PC-3 (cell line): ENCODE measurements around the gene FIGNL1. TPM values are rescaled to one million over a fixed set of nuclear protein-coding genes. Genes with fewer than 3 reads are reported as not detected.
"Not testable (repeated sequence)": the region's sequence is repeated elsewhere in the genome, so short reads cannot be mapped to it uniquely, and the experiment has no call there.

Source experiments
- ATAC-seq: fragments of 200-7000 bp; cut with Tn5 transposase; 2 replicates; pipeline ENCODE4 v1.9.1; 2020; ENCODE audit warnings: mild to moderate bottlenecking, moderate library complexity
- BruUV-seq: library from RNA; stranded (reverse); fragments of 400-500 nt; replicated peaks from 2 replicates; lab custom pipeline; 2021; lab: Mats Ljungman, UMichigan
- CTCF ChIA-PET: fragments of 300-600 bp; sonication (Branson Sonifier 250); formaldehyde crosslinking; loops from one replicate; lab custom pipeline; 2022; ENCODE audit warnings: antibody characterized with exemption; lab: Charles Lee
- POLR2A ChIA-PET: fragments of 300-600 bp; sonication (Branson Sonifier 250); formaldehyde crosslinking; loops from one replicate; lab custom pipeline; 2022; ENCODE audit warnings: antibody characterized with exemption; ENCODE audit not compliant: unreplicated experiment; lab: Charles Lee
- DNase-seq: peaks from one replicate; pipeline ENCODE4 v3.0.0-alpha.2; 2015
- H2AFZ ChIP-seq: fragments of 300-600 bp; sonication (generic); 2 replicates; pipeline ENCODE4 v1.6.0; 2016; ENCODE audit warnings: antibody characterized with exemption, low read length
- H3F3A ChIP-seq: fragments of 300-600 bp; sonication (generic); one replicate; pipeline ENCODE4 v1.6.0; 2017; ENCODE audit warnings: antibody characterized with exemption, low read length, control low read depth, mild to moderate bottlenecking; ENCODE audit not compliant: unreplicated experiment
- H3K27ac ChIP-seq: fragments of 300-600 bp; sonication (generic); 2 replicates; pipeline ENCODE4 v1.5.1; 2016; ENCODE audit warnings: mild to moderate bottlenecking, low read length
- H3K27me3 ChIP-seq: fragments of 300-600 bp; sonication (generic); 2 replicates; pipeline ENCODE4 v1.6.1; 2016; ENCODE audit warnings: low read length, mixed read lengths
- H3K36me3 ChIP-seq: fragments of 300-600 bp; sonication (generic); 2 replicates; pipeline ENCODE4 v1.6.1; 2016; ENCODE audit warnings: low read depth, mixed run types, low read length, mixed read lengths
- H3K4me1 ChIP-seq: fragments of 300-600 bp; sonication (generic); 2 replicates; pipeline ENCODE4 v1.5.1; 2016; ENCODE audit warnings: low read length; ENCODE audit not compliant: insufficient read depth
- H3K4me2 ChIP-seq: fragments of 300-600 bp; sonication (generic); 2 replicates; pipeline ENCODE4 v1.6.0; 2016; ENCODE audit warnings: low read length
- H3K4me3 ChIP-seq: fragments of 300-600 bp; sonication (generic); 2 replicates; pipeline ENCODE4 v1.5.1; 2016; ENCODE audit warnings: mild to moderate bottlenecking, low read length, mixed read lengths
- H3K79me2 ChIP-seq: fragments of 300-600 bp; sonication (generic); 2 replicates; pipeline ENCODE4 v1.6.1; 2017; ENCODE audit warnings: low read length, mixed read lengths
- H3K9ac ChIP-seq: fragments of 300-600 bp; sonication (generic); 2 replicates; pipeline ENCODE4 v1.6.0; 2016; ENCODE audit warnings: mild to moderate bottlenecking, low read length
- H3K9me2 ChIP-seq: fragments of 300-600 bp; sonication (generic); replicated peaks from 2 replicates; pipeline ENCODE4 v1.6.1; 2016; ENCODE audit warnings: mixed run types, low read length, mixed read lengths
- H3K9me3 ChIP-seq: fragments of 300-600 bp; sonication (generic); 2 replicates; pipeline ENCODE4 v1.6.1; 2016; ENCODE audit warnings: low read length, mixed read lengths
- H4K20me1 ChIP-seq: fragments of 300-600 bp; sonication (generic); 2 replicates; pipeline ENCODE4 v1.6.1; 2016; ENCODE audit warnings: low read length, mixed read lengths
- EZH2 ChIP-seq: fragments of 300-600 bp; sonication (generic); IDR thresholded peaks from one replicate; pipeline ENCODE4 v1.6.1; 2017; ENCODE audit warnings: antibody characterized with exemption, mild to moderate bottlenecking, low read length; ENCODE audit not compliant: unreplicated experiment
- EZH2phosphoT487 ChIP-seq: fragments of 300-600 bp; sonication (generic); IDR thresholded peaks from 2 replicates; pipeline ENCODE4 v1.6.1; 2018; ENCODE audit warnings: mild to moderate bottlenecking, antibody characterized with exemption, low read length, borderline replicate concordance
- intact Hi-C: fragments of 100-400 bp; cut with micrococcal nuclease; formaldehyde crosslinking; loops from 2 replicates; pipeline ENCODE4 v1.9.0; 2023
- total RNA-seq: library from RNA; depleted of rRNA; stranded (reverse); fragments of >200 nt; gene quantifications from 2 replicates; pipeline ENCODE4 v1.2.3, GENCODE V29; 2014
- TF ChIP-seq, protein P1 (sequence below): fragments of 300-600 bp; sonication (generic); conservative IDR thresholded peaks from 2 replicates; pipeline ENCODE4 v1.5.1; 2017; ENCODE audit warnings: antibody characterized with exemption, low read depth, mild to moderate bottlenecking, low read length

The FIGNL1 gene
- total RNA-seq, 1 experiment from 2014 or later: 27.2 TPM

DNA sequence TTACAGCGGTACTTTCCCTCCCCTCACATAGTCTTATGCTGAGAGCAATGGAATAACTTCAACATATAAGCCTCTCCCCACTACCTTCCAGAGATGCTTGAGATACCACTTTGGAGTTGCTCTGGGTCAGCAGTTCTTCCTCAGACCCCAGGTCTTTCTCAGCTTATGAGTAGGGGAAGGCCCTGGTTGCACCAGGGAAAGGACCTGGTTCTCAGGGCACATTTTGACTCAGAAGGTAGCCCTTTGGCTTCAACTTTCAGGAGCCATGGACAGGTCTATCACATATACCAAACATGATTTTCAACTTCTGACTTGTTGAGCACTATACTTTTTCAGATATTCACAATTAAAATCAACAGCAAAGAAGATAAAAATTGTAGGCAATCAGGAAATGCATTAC is 11.5 kb upstream of the FIGNL1 start:
- H3K36me3 ChIP-seq: no peaks in the 10 kb centered on the region
- no peak overlapping the region for H3K27ac ChIP-seq
- DNase-seq: no peak
- H3K9me2 ChIP-seq: no peaks in the 10 kb centered on the region
- no peak overlapping the region for H3K4me3 ChIP-seq
- ChIA-PET CTCF (no interaction called here), POLR2A (no interaction called here)
- no peaks in the 10 kb centered on the region for H3F3A ChIP-seq
- TF ChIP-seq, protein P1, sequence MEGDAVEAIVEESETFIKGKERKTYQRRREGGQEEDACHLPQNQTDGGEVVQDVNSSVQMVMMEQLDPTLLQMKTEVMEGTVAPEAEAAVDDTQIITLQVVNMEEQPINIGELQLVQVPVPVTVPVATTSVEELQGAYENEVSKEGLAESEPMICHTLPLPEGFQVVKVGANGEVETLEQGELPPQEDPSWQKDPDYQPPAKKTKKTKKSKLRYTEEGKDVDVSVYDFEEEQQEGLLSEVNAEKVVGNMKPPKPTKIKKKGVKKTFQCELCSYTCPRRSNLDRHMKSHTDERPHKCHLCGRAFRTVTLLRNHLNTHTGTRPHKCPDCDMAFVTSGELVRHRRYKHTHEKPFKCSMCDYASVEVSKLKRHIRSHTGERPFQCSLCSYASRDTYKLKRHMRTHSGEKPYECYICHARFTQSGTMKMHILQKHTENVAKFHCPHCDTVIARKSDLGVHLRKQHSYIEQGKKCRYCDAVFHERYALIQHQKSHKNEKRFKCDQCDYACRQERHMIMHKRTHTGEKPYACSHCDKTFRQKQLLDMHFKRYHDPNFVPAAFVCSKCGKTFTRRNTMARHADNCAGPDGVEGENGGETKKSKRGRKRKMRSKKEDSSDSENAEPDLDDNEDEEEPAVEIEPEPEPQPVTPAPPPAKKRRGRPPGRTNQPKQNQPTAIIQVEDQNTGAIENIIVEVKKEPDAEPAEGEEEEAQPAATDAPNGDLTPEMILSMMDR: no peak
- TF ChIP-seq EZH2: no peak
- TF ChIP-seq EZH2phosphoT487: no peak
- no peaks in the 10 kb centered on the region for H3K4me1 ChIP-seq
- no peaks in the 10 kb centered on the region for H3K79me2 ChIP-seq
- H3K9me3 ChIP-seq: no peaks in the 10 kb centered on the region
- no TSS peak for BruUV-seq
- intact Hi-C loops: no loop called here
- no peak for ATAC-seq
- H3K4me2 ChIP-seq: no peak overlapping the region
- H2AFZ ChIP-seq: no peak overlapping the region
- no peaks in the 10 kb centered on the region for H3K27me3 ChIP-seq
- no peaks in the 10 kb centered on the region for H4K20me1 ChIP-seq
- no peak overlapping the region for H3K9ac ChIP-seq

DNA sequence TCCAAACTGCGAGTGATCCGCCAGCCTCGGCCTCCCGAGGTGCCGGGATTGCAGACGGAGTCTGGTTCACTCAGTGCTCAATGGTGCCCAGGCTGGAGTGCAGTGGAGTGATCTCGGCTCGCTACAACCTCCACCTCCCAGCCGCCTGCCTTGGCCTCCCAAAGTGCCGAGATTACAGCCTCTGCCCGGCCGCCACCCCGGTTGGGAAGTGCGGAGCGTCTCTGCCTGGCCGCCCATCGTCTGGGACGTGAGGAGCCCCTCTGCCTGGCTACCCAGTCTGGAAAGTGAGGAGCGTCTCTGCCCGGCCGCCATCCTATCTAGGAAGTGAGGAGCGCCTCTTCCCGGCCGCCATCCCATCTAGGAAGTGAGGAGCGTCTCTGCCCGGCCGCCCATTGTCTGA is 9.0 kb upstream of the FIGNL1 start:
- H3K4me1 ChIP-seq, H4K20me1 ChIP-seq, CTCF ChIA-PET, H3K4me2 ChIP-seq, POLR2A ChIA-PET, H3K79me2 ChIP-seq, H3K27me3 ChIP-seq, BruUV-seq, H3K27ac ChIP-seq, H3F3A ChIP-seq, H3K9me2 ChIP-seq, DNase-seq, H3K9ac ChIP-seq, H3K9me3 ChIP-seq, H3K4me3 ChIP-seq, H3K36me3 ChIP-seq, ATAC-seq, intact Hi-C loops, H2AFZ ChIP-seq: not testable (repeated sequence)

DNA sequence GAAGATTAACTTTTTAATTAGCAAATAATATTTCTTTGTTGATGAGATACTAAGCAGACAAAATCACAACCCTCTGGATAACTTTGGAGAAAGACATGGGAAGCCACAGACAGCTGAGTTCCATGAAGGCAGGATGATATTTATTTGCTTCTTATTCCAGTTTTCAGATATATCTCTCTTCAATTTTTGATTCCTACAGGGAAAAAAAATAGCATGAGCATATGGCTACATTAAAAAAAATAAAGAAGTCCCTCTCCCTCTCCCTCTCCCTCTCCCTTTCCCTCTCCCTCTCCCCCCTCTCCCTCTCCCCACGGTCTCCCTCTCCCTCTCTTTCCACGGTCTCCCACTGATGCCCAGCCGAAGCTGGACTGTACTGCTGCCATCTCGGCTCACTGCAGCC is 8.5 kb upstream of the FIGNL1 start:
- ATAC-seq, POLR2A ChIA-PET, H3K9me2 ChIP-seq, H3K4me1 ChIP-seq, BruUV-seq, H3K4me3 ChIP-seq, H3K9ac ChIP-seq, H3F3A ChIP-seq, H3K79me2 ChIP-seq, CTCF ChIA-PET, H3K4me2 ChIP-seq, H2AFZ ChIP-seq, H3K27me3 ChIP-seq, H3K36me3 ChIP-seq, H3K9me3 ChIP-seq, DNase-seq, intact Hi-C loops, H3K27ac ChIP-seq, H4K20me1 ChIP-seq: not testable (repeated sequence)

DNA sequence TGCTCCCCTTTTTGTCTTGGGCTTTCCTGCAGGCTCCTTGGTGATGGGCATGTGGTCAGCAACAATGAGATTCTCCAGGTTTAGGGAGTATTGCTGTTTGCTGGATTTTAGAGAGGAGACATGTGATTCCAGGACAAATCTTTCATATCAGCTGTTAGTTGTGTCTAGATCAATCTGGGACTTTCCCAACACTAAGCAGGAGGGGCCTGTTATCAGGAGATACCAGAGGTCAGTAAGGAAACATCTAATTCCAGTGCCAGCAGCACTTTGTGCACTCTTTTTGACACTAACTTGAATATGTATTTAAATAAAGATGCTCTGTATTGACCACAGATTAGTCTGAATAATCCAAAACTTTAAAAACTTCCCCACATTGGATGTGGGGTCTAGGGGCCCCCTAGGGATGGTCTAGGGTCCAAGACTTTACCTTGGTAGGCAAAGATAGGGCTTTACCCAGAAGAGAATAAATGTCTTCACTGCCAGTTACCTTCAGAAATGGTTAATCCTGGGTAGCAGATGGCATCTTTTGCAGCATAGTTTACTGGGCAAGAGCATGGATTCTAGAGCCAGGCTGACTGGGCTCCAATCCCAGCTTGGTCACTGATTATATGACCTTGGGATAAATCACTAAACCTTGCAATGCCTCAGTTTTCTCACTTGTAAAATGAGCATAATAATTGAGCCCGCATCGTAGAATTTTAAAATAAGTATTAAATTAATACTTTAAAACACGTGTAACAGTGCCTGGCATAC is 6.4 kb upstream of the FIGNL1 start:
- no peaks in the 10 kb centered on the region for H3K9me3 ChIP-seq
- H3K79me2 ChIP-seq: no peaks in the 10 kb centered on the region
- BruUV-seq: no TSS peak
- H3K4me2 ChIP-seq: no peak overlapping the region
- H3F3A ChIP-seq: no peaks in the 10 kb centered on the region
- CTCF ChIA-PET: no interaction called here
- DNase-seq (no peak), ATAC-seq (no peak)
- no peaks in the 10 kb centered on the region for H3K4me1 ChIP-seq
- no peak overlapping the region for H2AFZ ChIP-seq
- intact Hi-C loops: no loop called here
- no peak overlapping the region for H3K27ac ChIP-seq
- H3K9me2 ChIP-seq: no peaks in the 10 kb centered on the region
- TF ChIP-seq, protein P1: no peak
- TF ChIP-seq EZH2 (no peak), EZH2phosphoT487 (no peak)
- H3K4me3 ChIP-seq: no peak overlapping the region
- H3K27me3 ChIP-seq: no peaks in the 10 kb centered on the region
- no peaks in the 10 kb centered on the region for H4K20me1 ChIP-seq
- H3K9ac ChIP-seq: no peak overlapping the region
- POLR2A ChIA-PET: no interaction called here
- no peaks in the 10 kb centered on the region for H3K36me3 ChIP-seq
